HCT116 (cell line): ENCODE results near the gene OR5B17.

Source experiments
- CBX3 ChIP-seq: IDR thresholded peaks from 2 replicates; pipeline ENCODE4 v1.6.1; 2012; ENCODE audit warnings: low read depth
- CTCF ChIP-seq, 3 experiments: fragments of 200-600 bp in 1 of 3; sonication (generic) in 1 of 3; IDR thresholded peaks in 2 of 3; conservative IDR thresholded peaks in 1 of 3; 2 replicates each; pipeline ENCODE4 v1.5.1; 2012 to 2017; ENCODE audit warnings: low read depth in 2 of 3, low read length in 2 of 3, antibody characterized with exemption in 1 of 3, borderline replicate concordance in 1 of 3, control low read depth in 1 of 3, mild to moderate bottlenecking in 1 of 3, mixed read lengths in 1 of 3, mixed run types in 1 of 3, moderate library complexity in 1 of 3; ENCODE audit not compliant: insufficient read depth in 1 of 3
- EZH2 ChIP-seq: fragments of 200-600 bp; sonication (generic); IDR thresholded peaks from 2 replicates; pipeline ENCODE4 v1.6.1; 2017; ENCODE audit warnings: antibody characterized with exemption, mixed run types
- EZH2phosphoT487 ChIP-seq: fragments of 200-600 bp; IDR thresholded peaks from 2 replicates; pipeline ENCODE4 v1.6.1; 2018; ENCODE audit warnings: antibody characterized with exemption, borderline replicate concordance
- MAX ChIP-seq: IDR thresholded peaks from 2 replicates; pipeline ENCODE4 v1.6.1; 2012
- POLR2A ChIP-seq: IDR thresholded peaks from 2 replicates; pipeline ENCODE4 v1.7.0; 2011; ENCODE audit warnings: borderline replicate concordance; ENCODE audit not compliant: insufficient read depth, insufficient read length; ENCODE audit errors: extremely low read depth
- POLR2AphosphoS5 ChIP-seq: IDR thresholded peaks from 2 replicates; pipeline ENCODE4 v1.6.1; 2011; ENCODE audit warnings: mild to moderate bottlenecking, low read depth, low read length, moderate library complexity
- RAD21 ChIP-seq: IDR thresholded peaks from 2 replicates; pipeline ENCODE4 v1.6.1; 2012; ENCODE audit warnings: low read depth, mild to moderate bottlenecking
- SP1 ChIP-seq: IDR thresholded peaks from 2 replicates; pipeline ENCODE4 v1.6.1; 2012; ENCODE audit warnings: low read depth
- ZNF274 ChIP-seq: fragments of 200-500 bp; sonication (Bioruptor generic); IDR thresholded peaks from 2 replicates; pipeline ENCODE4 v1.6.1; 2014; ENCODE audit warnings: mild to moderate bottlenecking, low read depth, low read length, inconsistent platforms

- TF ChIP-seq CTCF (IDR thresholded peaks at IDR 0.05 in 2 of 3, conservative IDR thresholded peaks at IDR 0.05 in 1 of 3; ENCODE audit: borderline replicate concordance in 1 of 3, insufficient read depth in 1 of 3, low read depth in 2 of 3, low read length in 2 of 3), result no peak
- TF ChIP-seq MAX, result no peak
- TF ChIP-seq POLR2AphosphoS5, result no peak
- TF ChIP-seq ZNF274, result no peak
- no peak for TF ChIP-seq EZH2
- no peak for TF ChIP-seq POLR2A
- TF ChIP-seq CBX3, result no peak
- TF ChIP-seq SP1, result no peak
- TF ChIP-seq RAD21, result no peak
- no peak for TF ChIP-seq EZH2phosphoT487
These were observed 24.2 kb downstream of the OR5B17 start for GRCh38 chr11:58334708-58335107.
